Measurements from ENCODE around the gene TIMM17A.

TIMM17A gene

GRCh38 chr1:201955009-201955728, at the start of gene TIMM17A:
Gene TIMM17A, plus strand, starts transcription at chr1:201955503. Its CDS starts 24 bp downstream, at chr1:201955527.
- TF ChIP-seq CTCF (IDR thresholded peaks at IDR 0.05; ENCODE audit: insufficient read depth, missing control alignments), result no peak
- peak; percentile 69 for FAIRE-seq
- peak; percentile 78 for DNase-seq (ENCODE audit: insufficient read length, low spot score)

- no peak for FAIRE-seq
- no peak for DNase-seq (ENCODE audit: insufficient read length, low spot score)
Observed at GRCh38 chr1:201906336-201906735, 49.0 kb upstream of the TIMM17A start.

GRCh38 chr1:201907621-201908020, 47.7 kb upstream of the TIMM17A start:
- no peak for DNase-seq (ENCODE audit: insufficient read length, low spot score)
- TF ChIP-seq CTCF (IDR thresholded peaks at IDR 0.05; ENCODE audit: insufficient read depth, missing control alignments), result no peak
- no peak for FAIRE-seq

More at GRCh38 chr1:201906336-201906735, 49.0 kb upstream of the TIMM17A start:
- TF ChIP-seq CTCF (IDR thresholded peaks at IDR 0.05; ENCODE audit: insufficient read depth, missing control alignments), result no peak

GRCh38 chr1:201911826-201912571, 43.3 kb upstream of the TIMM17A start:
- DNase-seq (ENCODE audit: insufficient read length, low spot score), result no peak
- TF ChIP-seq CTCF (IDR thresholded peaks at IDR 0.05; ENCODE audit: insufficient read depth, missing control alignments), result no peak
- no peak for FAIRE-seq

GRCh38 chr1:201912832-201913231, 42.5 kb upstream of the TIMM17A start:
- no peak for TF ChIP-seq CTCF (IDR thresholded peaks at IDR 0.05; ENCODE audit: insufficient read depth, missing control alignments)
- DNase-seq (ENCODE audit: insufficient read length, low spot score), result no peak
- FAIRE-seq, result no peak

- DNase-seq (ENCODE audit: insufficient read length, low spot score) (no peak), FAIRE-seq (no peak)
- no peak for TF ChIP-seq CTCF (IDR thresholded peaks at IDR 0.05; ENCODE audit: insufficient read depth, missing control alignments)
Observed at GRCh38 chr1:201914456-201915235, 40.7 kb upstream of the TIMM17A start.

Measured in D721Med (cell line).